HG03280 (cell line): ENCODE results near the gene APOC3.
"Not testable (repeated sequence)": the region's sequence is repeated elsewhere in the genome, so short reads cannot be mapped to it uniquely, and the experiment has no call there.

Experiments used
- ATAC-seq: cut with Tn5 transposase; IDR thresholded peaks from one replicate; pipeline ENCODE4 v1.9.1; 2021; ENCODE audit warnings: mild to moderate bottlenecking, moderate library complexity; ENCODE audit not compliant: unreplicated experiment

Gene APOC3

DNA sequence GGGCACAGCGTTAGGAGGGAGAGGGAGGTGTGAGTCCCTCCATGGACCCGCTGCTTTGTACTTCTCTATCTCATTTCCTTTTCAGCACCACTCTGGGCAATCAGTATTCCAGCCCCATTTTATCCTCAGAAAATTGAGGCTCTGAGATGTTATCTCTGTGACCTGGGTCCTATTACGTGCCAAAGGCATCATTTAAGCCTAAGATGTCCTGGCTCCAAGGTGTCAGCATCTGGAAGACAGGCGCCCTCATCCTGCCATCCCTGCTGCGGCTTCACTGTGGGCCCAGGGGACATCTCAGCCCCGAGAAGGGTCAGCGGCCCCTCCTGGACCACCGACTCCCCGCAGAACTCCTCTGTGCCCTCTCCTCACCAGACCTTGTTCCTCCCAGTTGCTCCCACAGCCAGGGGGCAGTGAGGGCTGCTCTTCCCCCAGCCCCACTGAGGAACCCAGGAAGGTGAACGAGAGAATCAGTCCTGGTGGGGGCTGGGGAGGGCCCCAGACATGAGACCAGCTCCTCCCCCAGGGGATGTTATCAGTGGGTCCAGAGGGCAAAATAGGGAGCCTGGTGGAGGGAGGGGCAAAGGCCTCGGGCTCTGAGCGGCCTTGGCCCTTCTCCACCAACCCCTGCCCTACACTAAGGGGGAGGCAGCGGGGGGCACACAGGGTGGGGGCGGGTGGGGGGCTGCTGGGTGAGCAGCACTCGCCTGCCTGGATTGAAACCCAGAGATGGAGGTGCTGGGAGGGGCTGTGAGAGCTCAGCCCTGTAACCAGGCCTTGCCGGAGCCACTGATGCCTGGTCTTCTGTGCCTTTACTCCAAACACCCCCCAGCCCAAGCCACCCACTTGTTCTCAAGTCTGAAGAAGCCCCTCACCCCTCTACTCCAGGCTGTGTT, 829 bp upstream of the APOC3 start:
- no peak for ATAC-seq

- no peak for ATAC-seq
Measured at GRCh38 chr11:116830184-116830912, 641 bp downstream of the APOC3 start.

DNA sequence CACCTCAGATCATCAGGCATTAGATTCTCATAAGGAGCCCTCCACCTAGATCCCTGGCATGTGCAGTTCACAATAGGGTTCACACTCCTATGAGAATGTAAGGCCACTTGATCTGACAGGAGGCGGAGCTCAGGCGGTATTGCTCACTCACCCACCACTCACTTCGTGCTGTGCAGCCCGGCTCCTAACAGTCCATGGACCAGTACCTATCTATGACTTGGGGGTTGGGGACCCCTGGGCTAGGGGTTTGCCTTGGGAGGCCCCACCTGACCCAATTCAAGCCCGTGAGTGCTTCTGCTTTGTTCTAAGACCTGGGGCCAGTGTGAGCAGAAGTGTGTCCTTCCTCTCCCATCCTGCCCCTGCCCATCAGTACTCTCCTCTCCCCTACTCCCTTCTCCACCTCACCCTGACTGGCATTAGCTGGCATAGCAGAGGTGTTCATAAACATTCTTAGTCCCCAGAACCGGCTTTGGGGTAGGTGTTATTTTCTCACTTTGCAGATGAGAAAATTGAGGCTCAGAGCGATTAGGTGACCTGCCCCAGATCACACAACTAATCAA, 2.2 kb downstream of the APOC3 start:
- ATAC-seq, result no peak

DNA sequence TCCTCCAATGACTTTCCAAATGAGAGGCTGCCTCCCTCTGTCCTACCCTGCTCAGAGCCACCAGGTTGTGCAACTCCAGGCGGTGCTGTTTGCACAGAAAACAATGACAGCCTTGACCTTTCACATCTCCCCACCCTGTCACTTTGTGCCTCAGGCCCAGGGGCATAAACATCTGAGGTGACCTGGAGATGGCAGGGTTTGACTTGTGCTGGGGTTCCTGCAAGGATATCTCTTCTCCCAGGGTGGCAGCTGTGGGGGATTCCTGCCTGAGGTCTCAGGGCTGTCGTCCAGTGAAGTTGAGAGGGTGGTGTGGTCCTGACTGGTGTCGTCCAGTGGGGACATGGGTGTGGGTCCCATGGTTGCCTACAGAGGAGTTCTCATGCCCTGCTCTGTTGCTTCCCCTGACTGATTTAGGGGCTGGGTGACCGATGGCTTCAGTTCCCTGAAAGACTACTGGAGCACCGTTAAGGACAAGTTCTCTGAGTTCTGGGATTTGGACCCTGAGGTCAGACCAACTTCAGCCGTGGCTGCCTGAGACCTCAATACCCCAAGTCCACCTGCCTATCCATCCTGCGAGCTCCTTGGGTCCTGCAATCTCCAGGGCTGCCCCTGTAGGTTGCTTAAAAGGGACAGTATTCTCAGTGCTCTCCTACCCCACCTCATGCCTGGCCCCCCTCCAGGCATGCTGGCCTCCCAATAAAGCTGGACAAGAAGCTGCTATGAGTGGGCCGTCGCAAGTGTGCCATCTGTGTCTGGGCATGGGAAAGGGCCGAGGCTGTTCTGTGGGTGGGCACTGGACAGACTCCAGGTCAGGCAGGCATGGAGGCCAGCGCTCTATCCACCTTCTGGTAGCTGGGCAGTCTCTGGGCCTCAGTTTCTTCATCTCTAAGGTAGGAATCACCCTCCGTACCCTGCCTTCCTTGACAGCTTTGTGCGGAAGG, 2.9 kb downstream of the APOC3 start:
- no peak for ATAC-seq

DNA sequence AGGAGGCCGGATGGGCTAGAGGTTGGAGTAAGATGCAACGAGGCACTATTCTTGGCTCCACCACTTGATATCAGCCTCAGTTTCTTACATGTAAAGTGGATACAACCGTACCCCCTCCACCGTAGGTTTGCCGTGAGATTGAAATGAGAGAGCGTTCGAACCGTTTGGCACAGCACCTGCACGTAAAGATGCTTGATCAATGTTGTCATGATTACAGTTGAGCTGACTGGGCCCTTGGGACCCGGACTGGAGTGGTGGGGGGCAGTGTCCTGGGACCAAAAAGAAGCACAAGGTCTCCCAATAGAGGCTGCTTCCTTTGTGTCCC, 3.7 kb downstream of the APOC3 start:
- no peak for ATAC-seq

- no peak for ATAC-seq
Measured at GRCh38 chr11:116833816-116834534, 4.3 kb downstream of the APOC3 start.

DNA sequence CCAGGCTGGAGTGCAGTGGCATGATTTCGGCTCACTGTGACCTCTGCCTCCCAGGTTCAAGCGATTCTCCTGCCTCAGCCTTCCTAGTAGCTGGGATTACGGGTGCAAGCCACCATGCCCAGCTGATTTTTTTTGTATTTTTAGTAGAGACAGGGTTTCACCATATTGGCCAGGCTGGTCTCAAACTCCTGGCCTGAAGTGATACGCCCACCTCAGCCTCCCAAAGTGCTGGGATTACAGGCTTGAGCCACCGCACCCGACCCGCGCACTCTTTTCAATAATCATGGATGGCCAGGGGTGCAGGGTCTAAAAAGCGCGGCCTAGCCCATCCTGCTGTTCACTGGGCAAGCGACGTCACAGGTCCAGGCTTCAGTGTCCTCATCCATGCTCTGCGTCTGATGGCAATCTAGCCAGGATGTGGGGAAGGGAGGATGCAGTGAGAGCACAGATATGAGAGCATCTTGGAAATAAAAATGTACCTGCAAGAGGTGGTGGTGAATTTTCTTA, 4.9 kb downstream of the APOC3 start:
- not testable (repeated sequence) for ATAC-seq

GRCh38 chr11:116835042-116835772, 5.5 kb downstream of the APOC3 start:
- no peak for ATAC-seq

GRCh38 chr11:116835791-116836631, 6.3 kb downstream of the APOC3 start:
- ATAC-seq, result peak; percentile 87

GRCh38 chr11:116836632-116836991, 6.9 kb downstream of the APOC3 start:
- no peak for ATAC-seq

GRCh38 chr11:116837231-116838091, 7.8 kb downstream of the APOC3 start, which contains the start of gene APOA1:
Gene APOA1 (minus strand): TSS chr11:116837622. CDS start chr11:116837387, 235 bp downstream.
- no peak for ATAC-seq

DNA sequence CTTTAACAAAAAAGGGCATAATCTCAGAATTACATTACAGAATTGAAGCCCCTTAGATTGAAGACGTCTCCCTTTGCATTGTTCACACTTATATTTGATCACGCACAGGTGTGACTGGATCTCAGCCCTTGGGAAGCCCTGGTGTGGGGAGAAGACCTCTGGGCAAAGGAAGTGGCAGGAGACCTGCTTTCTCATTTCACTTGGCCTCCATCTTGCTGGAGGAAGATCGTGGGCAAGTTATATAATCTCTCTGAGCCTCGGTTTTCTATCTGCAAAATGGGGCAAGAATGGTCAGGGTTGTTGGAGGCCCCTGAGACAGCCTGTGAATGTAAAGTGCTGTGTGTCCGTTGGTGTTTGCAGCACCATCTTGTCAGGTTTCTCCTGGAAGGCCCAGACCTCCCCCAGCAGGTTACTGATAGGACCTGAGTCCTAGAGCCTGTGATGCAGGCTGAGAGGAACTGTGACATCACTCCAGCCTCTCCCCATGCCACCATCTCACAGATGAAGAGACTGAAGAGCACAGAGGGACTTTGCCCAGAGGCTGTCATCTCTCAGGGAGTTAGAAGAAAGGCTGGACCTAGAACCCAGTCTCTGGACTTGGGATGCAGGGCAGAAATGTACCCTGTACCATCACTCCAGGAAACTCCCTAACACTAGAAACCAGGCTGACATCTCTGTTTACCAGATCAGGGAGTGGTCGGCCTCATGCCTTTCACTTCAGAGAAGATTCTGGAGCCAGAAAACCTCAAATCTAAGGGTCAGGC, 8.8 kb downstream of the APOC3 start:
- no peak for ATAC-seq

- no peak for ATAC-seq
Measured at GRCh38 chr11:116840224-116840745, 10.6 kb downstream of the APOC3 start.

GRCh38 chr11:116840746-116841296, 11.1 kb downstream of the APOC3 start:
- no peak for ATAC-seq

DNA sequence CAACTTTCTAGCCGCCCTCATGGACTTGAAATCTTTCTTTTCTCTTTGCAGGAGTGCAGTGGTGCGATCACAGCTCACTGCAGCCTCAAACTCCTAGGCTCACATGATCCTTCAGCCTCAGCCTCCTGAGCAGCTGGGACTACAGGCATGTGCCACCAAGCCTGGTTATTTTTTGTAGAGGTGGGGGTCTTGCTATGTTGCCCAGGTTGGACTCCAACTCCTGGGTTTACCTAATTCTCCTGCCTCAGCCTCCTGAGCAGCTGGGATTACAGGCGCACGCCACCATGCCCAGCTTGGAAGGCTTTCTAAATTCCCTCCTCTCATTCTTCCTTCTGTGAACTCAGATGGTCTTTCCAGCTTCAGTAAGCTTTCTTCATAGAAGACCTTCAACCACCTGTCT, 12.4 kb downstream of the APOC3 start:
- no peak for ATAC-seq

GRCh38 chr11:116842909-116843308, 13.2 kb downstream of the APOC3 start:
- no peak for ATAC-seq
